Activated T-helper 2 cell treated with anti-CD3 and anti-CD28 coated beads, Interferon-gamma antibody, Interleukin-2, Interleukin-4, amounts not matched to agents 10 μg/mL and 5 μg/mL and 100 μg/mL, durations not matched to agents 14 hours and 24 hours and 36 hours (primary cell): ENCODE data around the gene C3orf18. TPM values are rescaled to one million over a fixed set of nuclear protein-coding genes. Genes with fewer than 3 reads are reported as not detected.

Source experiments
- DNase-seq: peaks from one replicate; pipeline ENCODE4 v3.0.0; 2021; ENCODE audit warnings: low spot score
- H3K27ac Mint-ChIP-seq: one replicate; pipeline ENCODE4 v1.8.0; 2021; ENCODE audit warnings: mixed read lengths
- H3K27me3 Mint-ChIP-seq: one replicate; pipeline ENCODE4 v1.8.0; 2021; ENCODE audit warnings: low read depth, mixed read lengths
- H3K36me3 Mint-ChIP-seq: one replicate; pipeline ENCODE4 v1.8.0; 2021; ENCODE audit warnings: low read depth, mixed read lengths
- H3K4me1 Mint-ChIP-seq: one replicate; pipeline ENCODE4 v1.8.0; 2021; ENCODE audit warnings: low read depth, mixed read lengths
- H3K4me3 Mint-ChIP-seq: one replicate; pipeline ENCODE4 v1.8.0; 2021; ENCODE audit warnings: low read depth, mild to moderate bottlenecking, moderate library complexity, mixed read lengths
- H3K9me3 Mint-ChIP-seq: one replicate; pipeline ENCODE4 v1.8.0; 2021; ENCODE audit warnings: mixed read lengths
- intact Hi-C: fragments of 100-400 bp; cut with micrococcal nuclease; formaldehyde crosslinking; loops from one replicate; pipeline ENCODE4 v1.15.1; 2023
- total RNA-seq: library from RNA; stranded (reverse); gene quantifications from 2 replicates; pipeline ENCODE4 v1.2.3, GENCODE V29; 2022

The C3orf18 gene
- total RNA-seq, 1 donor from 2014 or later: 37.2 TPM

- DNase-seq: no peak
- Mint-ChIP-seq H3K9me3 (no peaks in the 10 kb centered on the region), H3K27me3 (no peaks in the 10 kb centered on the region), H3K4me1 (peaks cover 81% of the 10 kb centered on the region), H3K36me3 (peaks cover 63% of the 10 kb centered on the region), H3K4me3 (peak overlapping the region; percentile 74), H3K27ac (peak overlapping the region; percentile 100)
- intact Hi-C loops: loop anchor here (2.0 to 5.0 kb wide), 3 partner anchors 13 to 363 kb away; partner anchors contain the start of gene GNAI2
Observed at GRCh38 chr3:50600141-50600753, 32.7 kb upstream of the C3orf18 start.

GRCh38 chr3:50599716-50600118 is 32.2 kb upstream of the C3orf18 start:
- H3K9me3 Mint-ChIP-seq: no peaks in the 10 kb centered on the region
- intact Hi-C loops: loop anchor here (2.0 to 5.0 kb wide), 3 partner anchors 13 to 362 kb away; partner anchors contain the start of gene GNAI2
- peak overlapping the region; percentile 100 for H3K27ac Mint-ChIP-seq
- H3K27me3 Mint-ChIP-seq: no peaks in the 10 kb centered on the region
- H3K36me3 Mint-ChIP-seq: peaks cover 61% of the 10 kb centered on the region
- DNase-seq: no peak
- peaks cover 81% of the 10 kb centered on the region for H3K4me1 Mint-ChIP-seq
- H3K4me3 Mint-ChIP-seq: peak overlapping the region; percentile 74

GRCh38 chr3:50599115-50599715 is 31.7 kb upstream of the C3orf18 start:
- Mint-ChIP-seq H3K9me3 (no peaks in the 10 kb centered on the region), H3K4me1 (peaks cover 81% of the 10 kb centered on the region), H3K4me3 (peak overlapping the region; percentile 34), H3K27me3 (no peaks in the 10 kb centered on the region), H3K36me3 (peaks cover 61% of the 10 kb centered on the region), H3K27ac (peak overlapping the region; percentile 100)
- no peak for DNase-seq
- intact Hi-C loops: no loop called here

GRCh38 chr3:50594253-50594785 is 26.8 kb upstream of the C3orf18 start:
- intact Hi-C loops: no loop called here
- peak overlapping the region; percentile 98 for H3K27ac Mint-ChIP-seq
- peaks cover 72% of the 10 kb centered on the region for H3K4me1 Mint-ChIP-seq
- no peaks in the 10 kb centered on the region for H3K27me3 Mint-ChIP-seq
- no peak overlapping the region for H3K4me3 Mint-ChIP-seq
- H3K9me3 Mint-ChIP-seq: no peaks in the 10 kb centered on the region
- DNase-seq: no peak
- H3K36me3 Mint-ChIP-seq: peaks cover 40% of the 10 kb centered on the region

GRCh38 chr3:50592568-50592967 is 25.0 kb upstream of the C3orf18 start:
- H3K27ac Mint-ChIP-seq: peak overlapping the region; percentile 98
- intact Hi-C loops: no loop called here
- peak overlapping the region; percentile 55 for H3K4me3 Mint-ChIP-seq
- no peak for DNase-seq
- H3K36me3 Mint-ChIP-seq: peaks cover 37% of the 10 kb centered on the region
- H3K27me3 Mint-ChIP-seq: no peaks in the 10 kb centered on the region
- peaks cover 74% of the 10 kb centered on the region for H3K4me1 Mint-ChIP-seq
- H3K9me3 Mint-ChIP-seq: no peaks in the 10 kb centered on the region

- Mint-ChIP-seq H3K27ac (peak overlapping the region; percentile 98), H3K4me1 (peaks cover 85% of the 10 kb centered on the region), H3K27me3 (no peaks in the 10 kb centered on the region), H3K9me3 (no peaks in the 10 kb centered on the region), H3K36me3 (peaks cover 42% of the 10 kb centered on the region), H3K4me3 (peak overlapping the region; percentile 66)
- intact Hi-C loops: no loop called here
- no peak for DNase-seq
Observed at GRCh38 chr3:50591196-50591741, 23.7 kb upstream of the C3orf18 start.

GRCh38 chr3:50588759-50589433 is 21.3 kb upstream of the C3orf18 start:
- Mint-ChIP-seq H3K4me3 (peak overlapping the region; percentile 58), H3K9me3 (no peaks in the 10 kb centered on the region), H3K4me1 (peaks cover 81% of the 10 kb centered on the region), H3K27me3 (no peaks in the 10 kb centered on the region), H3K27ac (peak overlapping the region; percentile 98), H3K36me3 (peaks cover 47% of the 10 kb centered on the region)
- intact Hi-C loops: no loop called here
- no peak for DNase-seq

- intact Hi-C loops: loop anchor here (2.0 kb wide), 1 partner anchor 13 kb away; no protein-coding TSS in a partner anchor
- Mint-ChIP-seq H3K36me3 (peaks cover 46% of the 10 kb centered on the region), H3K4me3 (peak overlapping the region; percentile 58), H3K27me3 (no peaks in the 10 kb centered on the region), H3K27ac (peak overlapping the region; percentile 98), H3K9me3 (no peaks in the 10 kb centered on the region), H3K4me1 (peaks cover 78% of the 10 kb centered on the region)
- peak; percentile 64 for DNase-seq
Observed at GRCh38 chr3:50587806-50588758, 20.5 kb upstream of the C3orf18 start.

GRCh38 chr3:50587373-50587772 is 19.8 kb upstream of the C3orf18 start:
- intact Hi-C loops: loop anchor here (2.0 kb wide), 1 partner anchor 13 kb away; no protein-coding TSS in a partner anchor
- DNase-seq: no peak
- Mint-ChIP-seq H3K4me3 (peak overlapping the region; percentile 15), H3K9me3 (no peaks in the 10 kb centered on the region), H3K27ac (peak overlapping the region; percentile 98), H3K36me3 (peaks cover 50% of the 10 kb centered on the region), H3K27me3 (no peaks in the 10 kb centered on the region), H3K4me1 (peaks cover 75% of the 10 kb centered on the region)

- Mint-ChIP-seq H3K4me3 (no peak overlapping the region), H3K27me3 (no peaks in the 10 kb centered on the region), H3K9me3 (no peaks in the 10 kb centered on the region), H3K4me1 (peaks cover 72% of the 10 kb centered on the region), H3K27ac (peak overlapping the region; percentile 98), H3K36me3 (peaks cover 54% of the 10 kb centered on the region)
- intact Hi-C loops: loop anchor here (2.0 kb wide), 1 partner anchor 14 kb away; no protein-coding TSS in a partner anchor
- DNase-seq: no peak
Observed at GRCh38 chr3:50586763-50587070, 19.2 kb upstream of the C3orf18 start.

GRCh38 chr3:50585919-50586762 is 18.6 kb upstream of the C3orf18 start:
- Mint-ChIP-seq H3K27ac (peak overlapping the region; percentile 98), H3K27me3 (no peaks in the 10 kb centered on the region), H3K9me3 (no peaks in the 10 kb centered on the region), H3K4me1 (peaks cover 69% of the 10 kb centered on the region), H3K36me3 (peaks cover 60% of the 10 kb centered on the region), H3K4me3 (no peak overlapping the region)
- intact Hi-C loops: loop anchor here (2.0 kb wide), 1 partner anchor 15 kb away; no protein-coding TSS in a partner anchor
- DNase-seq: no peak
